HepG2 (cell line): ENCODE results near the gene NELFB. TPM values are rescaled to one million over a fixed set of nuclear protein-coding genes. Genes with fewer than 3 reads are reported as not detected.

Experiments
- FOSL2 ChIP-seq: sonication (generic); formaldehyde crosslinking; IDR thresholded peaks from 2 replicates; pipeline ENCODE4 v1.4.0; 2020; ENCODE audit warnings: missing genetic modification reagents
- GATAD2A ChIP-seq: IDR thresholded peaks from 2 replicates; pipeline ENCODE4 v1.6.1; 2016
- MATR3 ChIP-seq: sonication (generic); formaldehyde crosslinking; IDR thresholded peaks from 2 replicates; pipeline ENCODE4 v1.4.0; 2020; ENCODE audit warnings: missing genetic modification reagents
- MEIS2 ChIP-seq: sonication (generic); formaldehyde crosslinking; IDR thresholded peaks from 2 replicates; pipeline ENCODE4 v1.9.0; 2021; ENCODE audit warnings: mild to moderate bottlenecking, missing genetic modification reagents
- STAG1 ChIP-seq: sonication (generic); formaldehyde crosslinking; IDR thresholded peaks from 2 replicates; pipeline ENCODE4 v1.4.0; 2020; ENCODE audit warnings: missing genetic modification reagents
- TCF7L2 ChIP-seq: IDR thresholded peaks from 2 replicates; pipeline ENCODE4 v1.6.1; 2011; ENCODE audit warnings: mild to moderate bottlenecking, low read depth, low read length, moderate library complexity
- ZBTB3 ChIP-seq: sonication (generic); formaldehyde crosslinking; IDR thresholded peaks from 2 replicates; pipeline ENCODE4 v1.4.0; 2020; ENCODE audit warnings: low read depth, mild to moderate bottlenecking, moderate library complexity, missing genetic modification reagents, borderline replicate concordance
- ZFYVE20 ChIP-seq: sonication (generic); formaldehyde crosslinking; IDR thresholded peaks from 2 replicates; pipeline ENCODE4 v1.8.0; 2023; ENCODE audit warnings: low read depth, mild to moderate bottlenecking, moderate library complexity, missing genetic modification reagents, borderline replicate concordance
- ZNF12 ChIP-seq: sonication (generic); formaldehyde crosslinking; IDR thresholded peaks from 2 replicates; pipeline ENCODE4 v1.5.0; 2020; ENCODE audit warnings: missing genetic modification reagents
- ZNF264 ChIP-seq: sonication (generic); formaldehyde crosslinking; IDR thresholded peaks from 2 replicates; pipeline ENCODE4 v1.4.0; 2020; ENCODE audit warnings: missing genetic modification reagents
- ZNF326 ChIP-seq: sonication (generic); formaldehyde crosslinking; IDR thresholded peaks from 2 replicates; pipeline ENCODE4 v1.4.0; 2020; ENCODE audit warnings: missing genetic modification reagents, borderline replicate concordance
- polyA plus RNA-seq, 8 experiments: library from polyadenylated mRNA; depleted of rRNA in 3 of 8; stranded (reverse) in 7 of 8; unstranded in 1 of 8; fragments of >200 nt; fragmentation: Illumina TruSeq in 4 of 8; extraction: Trizol in 4 of 8; gene quantifications; 2 replicates each; pipeline versions ENCODE4 v1.2.1 to v1.2.3, GENCODE V29; 2011 to 2016; ENCODE audit warnings: low read depth in 4 of 8, missing spikeins in 1 of 8, mixed read lengths in 1 of 8; ENCODE audit not compliant: insufficient read depth in 1 of 8
- total RNA-seq, 5 experiments: library from RNA; depleted of rRNA; stranded (reverse); fragments of >200 nt; fragmentation: Illumina TruSeq; extraction: Trizol; gene quantifications; 2 replicates each; pipeline ENCODE4 v1.2.3, GENCODE V29; 2016; ENCODE audit warnings: low read depth in 1 of 5
- TF ChIP-seq, protein P1 (sequence below): IDR thresholded peaks from 2 replicates; pipeline ENCODE4 v1.6.1; 2016; ENCODE audit warnings: mild to moderate bottlenecking
- TF ChIP-seq, protein P2 (sequence below): sonication (generic); formaldehyde crosslinking; IDR thresholded peaks from 2 replicates; pipeline ENCODE4 v1.4.0; 2020; ENCODE audit warnings: missing genetic modification reagents, borderline replicate concordance
- TF ChIP-seq, protein P3 (sequence below): IDR thresholded peaks from 2 replicates; pipeline ENCODE4 v1.6.1; 2016; ENCODE audit warnings: control low read depth
- TF ChIP-seq, protein P4 (sequence below): IDR thresholded peaks from 2 replicates; pipeline ENCODE4 v1.6.1; 2016; ENCODE audit warnings: missing compliant biosample characterization, missing genetic modification reagents, borderline replicate concordance
- TF ChIP-seq, protein P5 (sequence below): sonication (generic); formaldehyde crosslinking; IDR thresholded peaks from 2 replicates; pipeline ENCODE4 v1.5.0; 2020; ENCODE audit warnings: mild to moderate bottlenecking, missing genetic modification reagents
- TF ChIP-seq, protein P6 (sequence below): fragments of 450-650 bp; IDR thresholded peaks from 2 replicates; pipeline ENCODE4 v1.6.1; 2016

The NELFB gene
- total and polyA plus RNA-seq, 2 of the 13 experiments (the other 11 are each of a cell fraction or from before 2014, with no cell fraction given) = 26.5 to 45.8 TPM

DNA sequence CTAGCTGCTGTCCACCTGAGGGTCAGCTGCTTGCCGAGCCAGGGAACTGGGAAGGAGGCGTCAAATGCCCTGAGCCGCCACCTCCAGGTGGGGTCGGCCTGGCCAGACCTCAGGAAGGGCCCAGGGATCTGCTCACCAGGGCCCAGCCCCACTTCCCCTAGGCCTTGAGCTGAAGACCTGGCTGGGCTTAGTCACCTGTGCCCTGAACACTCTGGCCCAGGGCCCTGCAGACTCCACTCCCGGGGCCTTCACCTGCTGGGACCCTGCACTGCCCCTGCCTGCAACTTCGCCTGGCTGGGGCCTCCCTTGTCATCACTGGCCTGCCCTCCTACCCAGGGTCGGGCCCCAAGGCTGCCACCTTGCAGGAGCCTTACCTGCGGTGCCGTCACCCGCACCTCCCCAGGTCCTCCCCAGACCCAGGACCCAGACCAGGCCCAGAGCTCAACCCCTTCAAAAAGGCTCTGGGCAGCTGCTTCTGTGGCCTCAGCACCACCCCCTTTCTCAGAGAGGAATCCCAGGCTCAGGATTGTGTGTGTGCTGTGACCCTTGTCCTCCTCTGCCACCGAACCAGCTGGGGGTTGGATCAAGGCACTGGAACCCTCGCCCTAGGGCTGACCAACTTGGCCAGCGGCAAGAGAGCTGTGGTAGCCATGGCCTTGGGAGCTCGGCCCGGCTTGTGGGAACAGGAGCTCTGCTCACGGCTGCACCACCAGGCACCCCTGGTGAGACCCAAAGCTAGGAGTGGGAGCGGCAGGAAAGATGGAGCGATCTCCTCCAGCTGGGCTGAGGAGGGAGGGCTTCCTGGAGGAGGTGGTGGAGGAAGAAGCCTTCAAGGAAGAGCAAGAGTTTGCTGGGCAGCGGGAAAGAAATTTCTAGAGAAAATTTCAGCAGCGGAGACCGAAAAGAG is 1.2 kb upstream of the NELFB start (continued):
- TF ChIP-seq FOSL2 (no peak), MEIS2 (CRISPR knock-in tag) (no peak), ZBTB3 (CRISPR knock-in tag) (no peak), TCF7L2 (no peak), MATR3 (CRISPR knock-in tag) (no peak), GATAD2A (0 out of 2 replicates have a peak, but pooled peaks have one; percentile 15), STAG1 (CRISPR knock-in tag) (no peak), ZNF326 (no peak), ZNF12 (CRISPR knock-in tag) (no peak), ZNF264 (CRISPR knock-in tag) (no peak), ZFYVE20 (CRISPR knock-in tag) (no peak)
- TF ChIP-seq, protein P1, sequence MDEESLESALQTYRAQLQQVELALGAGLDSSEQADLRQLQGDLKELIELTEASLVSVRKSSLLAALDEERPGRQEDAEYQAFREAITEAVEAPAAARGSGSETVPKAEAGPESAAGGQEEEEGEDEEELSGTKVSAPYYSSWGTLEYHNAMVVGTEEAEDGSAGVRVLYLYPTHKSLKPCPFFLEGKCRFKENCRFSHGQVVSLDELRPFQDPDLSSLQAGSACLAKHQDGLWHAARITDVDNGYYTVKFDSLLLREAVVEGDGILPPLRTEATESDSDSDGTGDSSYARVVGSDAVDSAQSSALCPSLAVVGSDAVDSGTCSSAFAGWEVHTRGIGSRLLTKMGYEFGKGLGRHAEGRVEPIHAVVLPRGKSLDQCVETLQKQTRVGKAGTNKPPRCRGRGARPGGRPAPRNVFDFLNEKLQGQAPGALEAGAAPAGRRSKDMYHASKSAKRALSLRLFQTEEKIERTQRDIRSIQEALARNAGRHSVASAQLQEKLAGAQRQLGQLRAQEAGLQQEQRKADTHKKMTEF (CRISPR knock-in tag) = peak; percentile 44
- TF ChIP-seq, protein P2, sequence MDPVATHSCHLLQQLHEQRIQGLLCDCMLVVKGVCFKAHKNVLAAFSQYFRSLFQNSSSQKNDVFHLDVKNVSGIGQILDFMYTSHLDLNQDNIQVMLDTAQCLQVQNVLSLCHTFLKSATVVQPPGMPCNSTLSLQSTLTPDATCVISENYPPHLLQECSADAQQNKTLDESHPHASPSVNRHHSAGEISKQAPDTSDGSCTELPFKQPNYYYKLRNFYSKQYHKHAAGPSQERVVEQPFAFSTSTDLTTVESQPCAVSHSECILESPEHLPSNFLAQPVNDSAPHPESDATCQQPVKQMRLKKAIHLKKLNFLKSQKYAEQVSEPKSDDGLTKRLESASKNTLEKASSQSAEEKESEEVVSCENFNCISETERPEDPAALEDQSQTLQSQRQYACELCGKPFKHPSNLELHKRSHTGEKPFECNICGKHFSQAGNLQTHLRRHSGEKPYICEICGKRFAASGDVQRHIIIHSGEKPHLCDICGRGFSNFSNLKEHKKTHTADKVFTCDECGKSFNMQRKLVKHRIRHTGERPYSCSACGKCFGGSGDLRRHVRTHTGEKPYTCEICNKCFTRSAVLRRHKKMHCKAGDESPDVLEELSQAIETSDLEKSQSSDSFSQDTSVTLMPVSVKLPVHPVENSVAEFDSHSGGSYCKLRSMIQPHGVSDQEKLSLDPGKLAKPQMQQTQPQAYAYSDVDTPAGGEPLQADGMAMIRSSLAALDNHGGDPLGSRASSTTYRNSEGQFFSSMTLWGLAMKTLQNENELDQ (CRISPR knock-in tag) = no peak
- TF ChIP-seq, protein P3, sequence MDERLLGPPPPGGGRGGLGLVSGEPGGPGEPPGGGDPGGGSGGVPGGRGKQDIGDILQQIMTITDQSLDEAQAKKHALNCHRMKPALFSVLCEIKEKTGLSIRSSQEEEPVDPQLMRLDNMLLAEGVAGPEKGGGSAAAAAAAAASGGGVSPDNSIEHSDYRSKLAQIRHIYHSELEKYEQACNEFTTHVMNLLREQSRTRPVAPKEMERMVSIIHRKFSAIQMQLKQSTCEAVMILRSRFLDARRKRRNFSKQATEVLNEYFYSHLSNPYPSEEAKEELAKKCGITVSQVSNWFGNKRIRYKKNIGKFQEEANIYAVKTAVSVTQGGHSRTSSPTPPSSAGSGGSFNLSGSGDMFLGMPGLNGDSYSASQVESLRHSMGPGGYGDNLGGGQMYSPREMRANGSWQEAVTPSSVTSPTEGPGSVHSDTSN = no peak
- TF ChIP-seq, protein P4, sequence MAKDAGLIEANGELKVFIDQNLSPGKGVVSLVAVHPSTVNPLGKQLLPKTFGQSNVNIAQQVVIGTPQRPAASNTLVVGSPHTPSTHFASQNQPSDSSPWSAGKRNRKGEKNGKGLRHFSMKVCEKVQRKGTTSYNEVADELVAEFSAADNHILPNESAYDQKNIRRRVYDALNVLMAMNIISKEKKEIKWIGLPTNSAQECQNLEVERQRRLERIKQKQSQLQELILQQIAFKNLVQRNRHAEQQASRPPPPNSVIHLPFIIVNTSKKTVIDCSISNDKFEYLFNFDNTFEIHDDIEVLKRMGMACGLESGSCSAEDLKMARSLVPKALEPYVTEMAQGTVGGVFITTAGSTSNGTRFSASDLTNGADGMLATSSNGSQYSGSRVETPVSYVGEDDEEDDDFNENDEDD = peak; percentile 30; the same call in 1 of the 2 replicates
- TF ChIP-seq, protein P5, sequence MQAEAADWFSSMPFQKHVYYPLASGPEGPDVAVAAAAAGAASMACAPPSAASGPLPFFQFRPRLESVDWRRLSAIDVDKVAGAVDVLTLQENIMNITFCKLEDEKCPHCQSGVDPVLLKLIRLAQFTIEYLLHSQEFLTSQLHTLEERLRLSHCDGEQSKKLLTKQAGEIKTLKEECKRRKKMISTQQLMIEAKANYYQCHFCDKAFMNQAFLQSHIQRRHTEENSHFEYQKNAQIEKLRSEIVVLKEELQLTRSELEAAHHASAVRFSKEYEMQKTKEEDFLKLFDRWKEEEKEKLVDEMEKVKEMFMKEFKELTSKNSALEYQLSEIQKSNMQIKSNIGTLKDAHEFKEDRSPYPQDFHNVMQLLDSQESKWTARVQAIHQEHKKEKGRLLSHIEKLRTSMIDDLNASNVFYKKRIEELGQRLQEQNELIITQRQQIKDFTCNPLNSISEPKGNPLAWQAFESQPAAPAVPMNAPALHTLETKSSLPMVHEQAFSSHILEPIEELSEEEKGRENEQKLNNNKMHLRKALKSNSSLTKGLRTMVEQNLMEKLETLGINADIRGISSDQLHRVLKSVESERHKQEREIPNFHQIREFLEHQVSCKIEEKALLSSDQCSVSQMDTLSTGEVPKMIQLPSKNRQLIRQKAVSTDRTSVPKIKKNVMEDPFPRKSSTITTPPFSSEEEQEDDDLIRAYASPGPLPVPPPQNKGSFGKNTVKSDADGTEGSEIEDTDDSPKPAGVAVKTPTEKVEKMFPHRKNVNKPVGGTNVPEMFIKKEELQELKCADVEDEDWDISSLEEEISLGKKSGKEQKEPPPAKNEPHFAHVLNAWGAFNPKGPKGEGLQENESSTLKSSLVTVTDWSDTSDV (CRISPR knock-in tag) = no peak
- TF ChIP-seq, protein P6, sequence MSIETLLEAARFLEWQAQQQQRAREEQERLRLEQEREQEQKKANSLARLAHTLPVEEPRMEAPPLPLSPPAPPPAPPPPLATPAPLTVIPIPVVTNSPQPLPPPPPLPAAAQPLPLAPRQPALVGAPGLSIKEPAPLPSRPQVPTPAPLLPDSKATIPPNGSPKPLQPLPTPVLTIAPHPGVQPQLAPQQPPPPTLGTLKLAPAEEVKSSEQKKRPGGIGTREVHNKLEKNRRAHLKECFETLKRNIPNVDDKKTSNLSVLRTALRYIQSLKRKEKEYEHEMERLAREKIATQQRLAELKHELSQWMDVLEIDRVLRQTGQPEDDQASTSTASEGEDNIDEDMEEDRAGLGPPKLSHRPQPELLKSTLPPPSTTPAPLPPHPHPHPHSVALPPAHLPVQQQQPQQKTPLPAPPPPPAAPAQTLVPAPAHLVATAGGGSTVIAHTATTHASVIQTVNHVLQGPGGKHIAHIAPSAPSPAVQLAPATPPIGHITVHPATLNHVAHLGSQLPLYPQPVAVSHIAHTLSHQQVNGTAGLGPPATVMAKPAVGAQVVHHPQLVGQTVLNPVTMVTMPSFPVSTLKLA = no peak
